GM18867 (cell line): Measurements from ENCODE around the gene TTC19.

Source experiments
- ATAC-seq: cut with Tn5 transposase; IDR thresholded peaks from one replicate; pipeline ENCODE4 v1.9.1; 2021; ENCODE audit warnings: mild to moderate bottlenecking, moderate library complexity; ENCODE audit not compliant: unreplicated experiment

Gene TTC19

GRCh38 chr17:15999141-15999973 lies at the start of gene TTC19, which contains the start of gene ZSWIM7:
Gene TTC19, plus strand, starts transcription at chr17:15999824. Its CDS starts 25 bp downstream, at chr17:15999849.
Gene ZSWIM7, minus strand, starts transcription at chr17:15999704. Its CDS starts 110 bp downstream, at chr17:15999594.
- ATAC-seq: peak; percentile 93

GRCh38 chr17:15951368-15952047 lies 48.1 kb upstream of the TTC19 start:
- ATAC-seq: no peak

GRCh38 chr17:15952048-15952532 lies 47.5 kb upstream of the TTC19 start:
- ATAC-seq: no peak

GRCh38 chr17:15952916-15953790 lies 46.5 kb upstream of the TTC19 start:
- ATAC-seq: no peak

- no peak for ATAC-seq
Observed at GRCh38 chr17:15954222-15954621, 45.4 kb upstream of the TTC19 start.

GRCh38 chr17:15955793-15956541 lies 43.7 kb upstream of the TTC19 start:
- no peak for ATAC-seq

GRCh38 chr17:15957206-15957605 lies 42.4 kb upstream of the TTC19 start:
- ATAC-seq: no peak

GRCh38 chr17:15957608-15958307 lies 41.9 kb upstream of the TTC19 start:
- ATAC-seq: no peak

- ATAC-seq: no peak
Observed at GRCh38 chr17:15958484-15958854, 41.2 kb upstream of the TTC19 start.

- no peak for ATAC-seq
Observed at GRCh38 chr17:15963670-15964110, 35.9 kb upstream of the TTC19 start.

GRCh38 chr17:15965528-15965927 lies 34.1 kb upstream of the TTC19 start:
- ATAC-seq: no peak

GRCh38 chr17:15966183-15966878 lies 33.3 kb upstream of the TTC19 start:
- no peak for ATAC-seq

GRCh38 chr17:15966879-15967248 lies 32.8 kb upstream of the TTC19 start:
- ATAC-seq: no peak

- no peak for ATAC-seq
Observed at GRCh38 chr17:15967706-15968399, 31.8 kb upstream of the TTC19 start.

GRCh38 chr17:15969463-15969862 lies 30.2 kb upstream of the TTC19 start:
- ATAC-seq: no peak

GRCh38 chr17:15970500-15970899 lies 29.1 kb upstream of the TTC19 start:
- no peak for ATAC-seq

- no peak for ATAC-seq
Observed at GRCh38 chr17:15971098-15971678, 28.4 kb upstream of the TTC19 start.

- ATAC-seq: no peak
Observed at GRCh38 chr17:15971882-15972281, 27.7 kb upstream of the TTC19 start.
